Stimulated activated CD4-positive, alpha-beta T cell treated with anti-CD3 and anti-CD28 coated beads, Interleukin-12 subunit alpha, Interleukin-12 subunit beta, amount 100 ng/mL, for 24 hours (primary cell): ENCODE measurements around the gene FNBP1.
"Not testable (repeated sequence)": the region's sequence is repeated elsewhere in the genome, so short reads cannot be mapped to it uniquely, and the experiment has no call there.

Experiments used
- DNase-seq, 2 experiments: peaks; one replicate each; pipeline ENCODE4 v3.0.0-alpha.2; 2020; ENCODE audit warnings: low read depth in 2 of 2

Gene FNBP1

DNA sequence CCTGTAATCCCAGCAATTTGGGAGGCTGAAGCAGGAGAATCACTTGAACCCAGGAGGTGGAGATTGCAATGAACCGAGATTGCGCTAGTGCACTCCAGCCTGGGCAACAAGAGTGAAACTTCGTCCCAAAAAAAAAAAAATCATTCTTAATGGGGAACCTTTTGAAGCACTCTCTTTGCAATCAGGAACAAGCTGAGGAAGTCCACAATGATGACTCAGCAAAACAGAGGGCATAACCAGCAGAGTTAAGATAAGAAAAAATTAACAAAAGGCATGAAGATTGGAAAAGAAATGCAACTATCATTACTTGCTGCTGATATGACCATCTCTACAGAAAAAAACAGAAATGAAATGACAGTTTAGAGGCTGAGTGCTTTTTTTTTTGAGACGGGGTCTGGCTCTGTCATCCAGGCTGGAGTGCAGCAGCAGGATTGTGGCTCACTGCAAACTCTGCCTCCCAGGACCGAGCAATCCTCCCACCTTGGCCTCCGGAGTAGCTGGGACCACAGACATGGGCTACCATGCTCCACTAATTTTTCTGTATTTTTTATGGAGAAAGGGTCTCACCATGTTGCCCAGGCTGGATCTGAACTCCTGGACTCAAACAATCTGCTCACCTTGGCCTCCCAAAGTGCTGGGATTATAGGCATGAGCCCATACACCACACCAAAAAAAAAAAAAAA, 88.0 kb downstream of the FNBP1 start:
- no peak for DNase-seq

DNA sequence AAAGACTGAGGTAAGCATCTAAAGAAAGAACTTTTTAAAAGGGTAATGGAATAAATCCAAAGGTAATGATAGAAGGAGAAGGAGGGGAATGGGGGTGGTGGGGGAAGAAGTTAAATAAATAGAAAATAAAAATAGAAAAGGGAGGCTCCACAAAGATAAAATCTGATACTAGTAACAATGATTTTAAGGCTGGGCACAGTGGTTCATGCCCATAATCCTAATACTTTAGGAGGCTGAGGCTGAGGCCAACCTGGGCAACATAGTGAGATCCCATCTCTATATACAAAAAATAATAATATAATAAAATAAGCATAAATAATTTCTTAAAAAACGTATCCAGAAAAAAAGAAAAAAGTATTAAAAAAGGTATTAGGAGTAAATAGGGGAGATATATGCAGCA, 89.3 kb downstream of the FNBP1 start:
- no peak for DNase-seq

GRCh38 chr9:129952337-129952736, 90.7 kb downstream of the FNBP1 start:
- no peak for DNase-seq

DNA sequence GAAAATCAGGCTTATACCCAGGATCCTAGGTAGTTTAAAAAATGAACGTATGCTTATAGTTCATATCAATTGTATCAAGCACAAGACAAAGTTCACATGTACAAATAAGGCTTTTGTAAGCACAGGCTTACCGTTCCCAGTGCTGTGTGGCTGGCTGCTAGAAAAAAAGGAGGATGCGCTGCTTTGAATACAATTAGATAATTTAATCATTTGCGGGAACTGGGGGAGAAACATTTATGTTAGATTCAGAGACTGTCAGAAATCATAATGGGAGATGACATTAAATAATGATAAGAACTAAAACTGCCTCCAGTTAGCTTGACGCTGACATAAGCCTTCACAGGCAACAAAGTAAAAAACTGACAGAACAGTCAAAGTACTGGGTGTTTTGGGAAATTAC, 93.2 kb downstream of the FNBP1 start:
- DNase-seq, result no peak

- DNase-seq, result not testable (repeated sequence)
Observed at GRCh38 chr9:129948626-129949025, 94.4 kb downstream of the FNBP1 start.

DNA sequence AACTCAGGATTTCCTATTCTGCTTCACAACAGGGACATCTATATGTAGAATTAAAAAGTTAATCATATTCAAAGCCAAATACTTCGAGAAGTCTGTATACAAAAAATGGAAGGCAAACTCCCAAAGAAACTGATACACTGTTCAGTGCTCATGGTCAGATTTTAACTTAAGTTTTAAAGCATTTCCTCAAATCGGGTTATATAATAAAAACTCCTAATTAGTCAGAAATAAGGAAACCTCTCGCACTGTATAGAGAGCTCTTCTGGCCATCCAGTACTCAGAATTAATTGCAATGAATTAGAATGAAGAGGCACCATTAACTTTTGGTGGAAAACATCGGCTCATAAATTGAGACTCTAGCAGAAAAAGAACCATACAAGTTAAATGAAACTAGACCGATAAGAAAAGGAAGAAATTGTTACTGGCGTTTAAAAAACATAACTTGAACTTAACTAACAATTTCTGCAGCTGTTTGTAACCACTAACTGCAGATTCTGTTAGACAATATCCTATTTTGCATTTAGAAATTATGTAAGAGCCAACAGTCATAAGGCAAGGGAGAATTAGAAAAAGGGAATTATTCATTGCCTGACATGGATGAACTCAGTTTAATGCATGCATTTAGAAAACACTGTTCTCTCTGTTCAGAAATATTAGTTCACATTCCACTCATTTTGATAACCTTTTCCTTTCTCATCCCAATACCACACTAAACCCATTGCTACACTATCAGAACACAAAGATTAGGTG, 96.6 kb downstream of the FNBP1 start:
- no peak for DNase-seq

GRCh38 chr9:129945314-129945713, 97.7 kb downstream of the FNBP1 start:
- DNase-seq, result no peak

GRCh38 chr9:129944506-129945116, 98.4 kb downstream of the FNBP1 start:
- DNase-seq, result no peak

GRCh38 chr9:129939431-129939830, 103.6 kb downstream of the FNBP1 start:
- DNase-seq, result no peak

DNA sequence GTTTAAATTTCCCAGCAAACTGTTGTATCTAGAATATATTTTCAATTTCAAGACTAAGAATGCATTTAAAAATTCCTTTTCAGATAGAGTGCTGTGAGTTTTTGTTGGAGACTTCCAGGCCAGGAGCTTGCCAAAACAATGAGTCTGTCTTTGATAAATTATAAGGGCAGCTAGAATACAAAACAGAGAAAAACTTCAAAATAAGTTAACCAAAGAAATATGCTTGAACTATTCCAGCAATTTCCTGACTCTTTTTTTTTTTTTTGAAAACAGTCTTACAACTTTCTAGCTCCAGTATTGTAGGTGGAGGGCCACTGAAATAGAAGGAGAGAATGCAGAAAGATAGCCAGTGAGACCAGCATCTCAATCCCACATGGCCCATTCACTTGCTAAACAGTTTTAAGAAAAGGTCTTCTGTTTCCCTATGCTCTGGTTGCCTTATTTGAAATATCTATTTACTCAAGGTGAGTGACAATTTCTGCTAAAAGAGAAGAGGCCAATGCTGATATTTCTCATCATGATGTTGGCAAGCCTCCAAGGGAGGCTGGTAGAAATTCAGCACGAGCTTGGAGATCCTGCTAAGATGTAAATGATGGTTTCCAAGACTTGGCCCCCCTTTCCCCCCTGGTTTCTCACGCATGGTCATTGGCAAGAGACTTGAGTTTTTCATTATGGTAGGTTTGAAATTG, 104.6 kb downstream of the FNBP1 start:
- no peak for DNase-seq

GRCh38 chr9:129937879-129938278, 105.1 kb downstream of the FNBP1 start:
- DNase-seq, result not testable (repeated sequence)

DNA sequence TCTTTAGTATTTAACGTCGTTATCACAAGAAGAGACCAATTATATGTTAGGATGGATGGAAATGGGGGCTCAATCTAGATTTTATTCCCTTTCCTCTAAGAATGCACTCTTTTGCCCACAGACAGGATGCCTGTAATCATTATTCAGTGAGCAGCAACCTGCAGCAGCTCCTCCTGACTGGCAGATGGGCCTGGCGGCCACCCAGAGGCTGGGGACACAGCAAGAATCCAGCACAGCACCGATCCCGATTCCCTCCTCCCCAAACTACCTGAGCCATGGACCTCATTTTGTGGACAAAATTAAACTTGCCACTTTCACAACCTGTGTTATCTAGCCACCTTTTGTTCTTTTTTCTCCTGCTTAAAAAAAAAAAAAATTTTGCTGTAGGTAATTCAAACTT, 106.8 kb downstream of the FNBP1 start:
- no peak for DNase-seq

DNA sequence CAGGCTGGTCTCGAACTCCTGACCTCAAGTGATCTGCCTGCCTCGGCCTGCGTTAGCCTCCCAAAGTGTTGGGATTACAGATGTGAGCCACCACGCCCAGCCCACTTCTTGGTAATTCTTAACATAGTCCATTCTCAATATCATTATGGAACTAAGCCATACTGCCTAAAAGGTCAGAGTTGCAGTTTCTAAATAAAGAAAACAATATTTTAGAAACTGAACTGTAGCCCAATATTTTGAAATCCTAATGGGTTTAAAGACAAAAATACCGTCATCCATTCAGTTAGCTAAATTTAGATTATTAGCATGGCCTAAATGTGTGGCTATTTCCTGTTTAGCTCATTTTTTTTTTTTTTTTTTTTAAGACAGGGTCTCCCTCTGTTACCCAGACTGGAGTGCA, 108.2 kb downstream of the FNBP1 start:
- no peak for DNase-seq

DNA sequence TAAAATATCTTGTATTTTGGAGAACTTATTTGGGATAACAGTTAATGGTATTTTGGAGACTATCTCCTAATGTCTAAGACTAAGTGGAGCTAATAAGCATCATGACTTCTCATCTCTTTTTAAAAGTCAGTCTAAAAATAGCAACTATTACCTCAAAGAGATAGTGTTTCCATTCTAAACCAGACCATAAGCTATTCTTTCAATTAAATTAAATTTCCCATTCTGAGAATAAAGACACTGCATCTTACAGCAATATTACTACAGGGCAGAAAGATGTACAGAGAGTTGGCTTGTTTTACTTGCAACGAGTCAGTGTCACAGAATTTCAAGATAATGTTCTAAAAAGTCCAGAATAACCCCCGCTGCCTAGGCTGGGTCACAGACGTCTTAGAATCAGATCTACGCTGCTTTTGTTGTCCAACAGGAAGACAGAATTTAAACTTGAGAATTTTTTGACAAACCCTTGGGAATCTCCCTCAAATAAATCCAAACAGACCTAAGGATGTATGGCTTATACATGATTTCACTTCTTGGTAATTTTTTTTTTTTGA, 108.9 kb downstream of the FNBP1 start:
- no peak for DNase-seq

DNA sequence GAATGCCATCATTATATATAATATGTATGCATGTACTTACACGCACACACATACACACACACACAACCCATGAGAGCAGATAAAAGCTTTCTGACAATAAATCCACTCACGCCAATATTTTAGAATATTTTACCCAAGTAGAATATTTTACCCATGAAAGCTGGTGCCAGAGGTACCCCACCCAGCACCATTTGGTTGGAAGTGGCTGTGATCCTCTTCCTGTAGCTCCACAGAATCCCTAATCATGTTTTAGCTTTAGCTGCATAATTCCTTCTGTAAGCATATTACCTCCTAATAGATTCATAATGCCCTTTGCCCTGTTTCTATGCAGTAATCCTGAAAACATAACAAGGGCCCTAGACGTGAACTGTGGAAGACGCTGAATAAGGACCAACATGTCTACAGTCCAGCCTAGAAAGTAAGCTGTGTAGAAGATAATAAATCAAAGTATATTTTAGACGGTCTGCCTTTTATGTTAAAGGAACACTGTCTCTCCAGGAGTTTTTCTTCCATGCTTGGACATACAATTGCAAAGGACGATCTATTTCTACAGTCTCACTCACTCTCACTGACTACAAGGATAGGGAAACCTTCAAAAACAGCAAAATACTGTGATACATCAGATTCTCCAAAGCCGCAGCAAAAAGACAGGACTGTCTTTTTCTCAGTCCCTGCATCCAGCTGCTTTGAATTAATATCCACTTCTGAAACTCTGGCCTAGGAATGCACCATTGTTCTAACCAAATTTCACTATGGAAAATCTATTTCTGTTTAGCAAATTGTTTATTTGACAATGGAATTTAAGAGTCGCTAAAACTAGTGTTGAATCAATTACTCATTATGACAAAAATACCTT, 109.6 kb downstream of the FNBP1 start:
- no peak for DNase-seq

- DNase-seq, result no peak
Observed at GRCh38 chr9:129932303-129933151, 110.5 kb downstream of the FNBP1 start.

DNA sequence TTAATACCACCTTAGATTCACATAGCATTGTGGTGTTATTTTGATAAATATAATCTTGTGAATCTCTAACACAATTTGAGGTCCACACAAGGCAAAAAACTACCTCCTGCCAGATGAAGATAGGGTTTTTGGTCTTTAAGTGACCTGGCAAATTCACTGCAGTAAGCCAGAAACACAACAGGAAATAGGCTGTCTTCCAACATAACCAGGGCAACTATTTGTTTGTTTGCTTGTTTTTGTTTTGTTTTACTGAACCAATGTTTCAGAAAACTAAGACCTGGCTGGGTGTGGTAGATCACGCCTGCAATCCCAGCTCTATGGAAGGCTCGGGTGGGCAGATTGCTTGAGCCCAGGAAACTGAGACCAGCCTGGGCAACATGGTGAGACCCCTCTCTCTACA, 112.2 kb downstream of the FNBP1 start:
- no peak for DNase-seq

GRCh38 chr9:129929496-129930125, 113.4 kb downstream of the FNBP1 start:
- no peak for DNase-seq

GRCh38 chr9:129923589-129923988, 119.4 kb downstream of the FNBP1 start:
- no peak for DNase-seq

GRCh38 chr9:129921905-129922304, 121.1 kb downstream of the FNBP1 start:
- no peak for DNase-seq
